ENCODE measurements around the gene SLMAP. TPM values are rescaled to one million over a fixed set of nuclear protein-coding genes. Genes with fewer than 3 reads are reported as not detected.
A peak's percentile ranks its signal among the peaks of the same experiment; 100 is the strongest.

SLMAP gene
- polyA plus RNA-seq, 2 of the 4 experiments (the other 2 are of a cell fraction), result 15.2 to 33.1 TPM

- TF ChIP-seq, protein P1, sequence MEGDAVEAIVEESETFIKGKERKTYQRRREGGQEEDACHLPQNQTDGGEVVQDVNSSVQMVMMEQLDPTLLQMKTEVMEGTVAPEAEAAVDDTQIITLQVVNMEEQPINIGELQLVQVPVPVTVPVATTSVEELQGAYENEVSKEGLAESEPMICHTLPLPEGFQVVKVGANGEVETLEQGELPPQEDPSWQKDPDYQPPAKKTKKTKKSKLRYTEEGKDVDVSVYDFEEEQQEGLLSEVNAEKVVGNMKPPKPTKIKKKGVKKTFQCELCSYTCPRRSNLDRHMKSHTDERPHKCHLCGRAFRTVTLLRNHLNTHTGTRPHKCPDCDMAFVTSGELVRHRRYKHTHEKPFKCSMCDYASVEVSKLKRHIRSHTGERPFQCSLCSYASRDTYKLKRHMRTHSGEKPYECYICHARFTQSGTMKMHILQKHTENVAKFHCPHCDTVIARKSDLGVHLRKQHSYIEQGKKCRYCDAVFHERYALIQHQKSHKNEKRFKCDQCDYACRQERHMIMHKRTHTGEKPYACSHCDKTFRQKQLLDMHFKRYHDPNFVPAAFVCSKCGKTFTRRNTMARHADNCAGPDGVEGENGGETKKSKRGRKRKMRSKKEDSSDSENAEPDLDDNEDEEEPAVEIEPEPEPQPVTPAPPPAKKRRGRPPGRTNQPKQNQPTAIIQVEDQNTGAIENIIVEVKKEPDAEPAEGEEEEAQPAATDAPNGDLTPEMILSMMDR (IDR thresholded peaks at IDR 0.05), result no peak
- TF ChIP-seq POLR2AphosphoS2 (conservative IDR thresholded peaks at IDR 0.05; ENCODE audit: low read length) (no peak), HOXA7 (CRISPR knock-in tag; IDR thresholded peaks at IDR 0.05) (no peak)
- FAIRE-seq (no peak), ATAC-seq (no peak), DNase-seq (ENCODE audit: low read depth in 1 of 2, low spot score in 1 of 2) (no peak)
- H3K4me2 ChIP-seq, result peak overlapping the region; percentile 51
- H3K4me1 ChIP-seq, result peaks cover 51% of the 10 kb centered on the region
- no peak overlapping the region for H3K27ac ChIP-seq
- ChIA-PET CTCF (no interaction called here), POLR2A (no interaction called here)
- H3K4me3 ChIP-seq, result no peak overlapping the region
- H3K9me3 ChIP-seq, result no peaks in the 10 kb centered on the region
Observed at GRCh38 chr3:57822686-57823085, 66.6 kb downstream of the SLMAP start.

DNA sequence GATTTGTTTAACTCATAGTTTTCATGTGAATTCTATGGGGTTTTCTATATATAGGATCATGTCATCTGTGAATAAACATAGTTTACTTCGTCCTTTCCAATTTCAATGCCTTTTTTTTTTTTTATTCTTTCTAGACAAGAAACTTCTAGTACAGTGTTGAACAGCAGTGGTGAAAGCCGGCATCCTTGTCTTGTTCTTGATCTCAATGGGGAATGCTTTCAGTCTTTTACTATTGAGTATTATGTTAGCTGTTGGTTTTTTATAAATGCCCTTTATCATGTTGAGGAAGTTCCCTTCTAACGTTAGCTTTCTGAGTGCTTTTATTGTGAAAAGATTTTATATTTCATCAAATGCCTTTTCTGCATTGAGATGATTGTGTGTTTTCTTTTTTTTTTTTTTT lies 69.0 kb downstream of the SLMAP start:
- ChIA-PET CTCF (interaction anchor here (0.6 to 0.9 kb wide), 3 partner anchors 12 to 196 kb away, joined by 3 to 4 read pairs (median 3); no protein-coding TSS in a partner anchor), POLR2A (no interaction called here)
- Histone ChIP-seq H3K4me2 (no peak overlapping the region), H3K4me1 (peaks cover 48% of the 10 kb centered on the region), H3K27ac (no peak overlapping the region), H3K4me3 (no peak overlapping the region), H3K9me3 (no peaks in the 10 kb centered on the region)
- WGBS (ENCODE audit: missing lambda C conversion rate), result 51% methylated on average over 3 of the region's 3 CpGs
- DNase-seq (ENCODE audit: low read depth in 1 of 2, low spot score in 1 of 2) (no peak), ATAC-seq (no peak), FAIRE-seq (no peak)
- TF ChIP-seq ESRRA (IDR thresholded peaks at IDR 0.05; ENCODE audit: borderline replicate concordance, low read length), result no peak
- TF ChIP-seq, protein P2, sequence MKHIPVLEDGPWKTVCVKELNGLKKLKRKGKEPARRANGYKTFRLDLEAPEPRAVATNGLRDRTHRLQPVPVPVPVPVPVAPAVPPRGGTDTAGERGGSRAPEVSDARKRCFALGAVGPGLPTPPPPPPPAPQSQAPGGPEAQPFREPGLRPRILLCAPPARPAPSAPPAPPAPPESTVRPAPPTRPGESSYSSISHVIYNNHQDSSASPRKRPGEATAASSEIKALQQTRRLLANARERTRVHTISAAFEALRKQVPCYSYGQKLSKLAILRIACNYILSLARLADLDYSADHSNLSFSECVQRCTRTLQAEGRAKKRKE (CRISPR knock-in tag; IDR thresholded peaks at IDR 0.05; ENCODE audit: low read depth), result no peak
- no peak for TF ChIP-seq CHD2 (IDR thresholded peaks at IDR 0.05; ENCODE audit: low read length, partially characterized antibody)
- TF ChIP-seq NPAS2 (CRISPR knock-in tag; IDR thresholded peaks at IDR 0.05; ENCODE audit: borderline replicate concordance), result no peak
- TF ChIP-seq RCOR1 (IDR thresholded peaks at IDR 0.05; ENCODE audit: low read depth, low read length), result no peak
- no peak for TF ChIP-seq HDAC2 (IDR thresholded peaks at IDR 0.05)
- TF ChIP-seq POLR2AphosphoS2 (conservative IDR thresholded peaks at IDR 0.05; ENCODE audit: low read length), result no peak
- no peak for TF ChIP-seq RNF2 (IDR thresholded peaks at IDR 0.05; ENCODE audit: borderline replicate concordance, low read depth)

GRCh38 chr3:57826245-57826951 lies 70.3 kb downstream of the SLMAP start:
- Histone ChIP-seq H3K4me3 (no peak overlapping the region), H3K4me1 (peaks cover 37% of the 10 kb centered on the region), H3K4me2 (peak overlapping the region; percentile 17; the same call in 1 of the 3 replicates), H3K27ac (0 out of 6 replicates have a peak overlapping the region, but pooled peaks of 1 of the 2 experiments have one; percentile 15), H3K9me3 (no peaks in the 10 kb centered on the region)
- CTCF ChIA-PET, result interaction anchor here (0.5 to 2.1 kb wide), 17 partner anchors 9 to 362 kb away, joined by 3 to 8 read pairs (median 3); no protein-coding TSS in a partner anchor
- DNase-seq (ENCODE audit: low read depth in 1 of 2, low spot score in 1 of 2) (no peak), FAIRE-seq (no peak), ATAC-seq (no peak)
- POLR2A ChIA-PET, result interaction anchor here (0.6 to 1.2 kb wide), 2 partner anchors 154 to 270 kb away, joined by 3 to 7 read pairs; partner anchors contain the start of gene PDE12
- 93% methylated on average over 1 of the region's 1 CpG for WGBS (ENCODE audit: missing lambda C conversion rate)
- TF ChIP-seq ESRRA (IDR thresholded peaks at IDR 0.05; ENCODE audit: borderline replicate concordance, low read length), result no peak
- TF ChIP-seq RAD21 (conservative IDR thresholded peaks at IDR 0.05 in 1 of 2, IDR thresholded peaks at IDR 0.05 in 1 of 2), result peak; percentile 68 to 73
- TF ChIP-seq HES2 (IDR thresholded peaks at IDR 0.05), result no peak
- TF ChIP-seq FOSL2 (IDR thresholded peaks at IDR 0.05), result no peak
- no peak for TF ChIP-seq FOSL2 (CRISPR knock-in tag; IDR thresholded peaks at IDR 0.05)
- TF ChIP-seq SMC3 (IDR thresholded peaks at IDR 0.05), result peak; percentile 59
- no peak for TF ChIP-seq SREBF2 (IDR thresholded peaks at IDR 0.05)
- TF ChIP-seq NPAS2 (CRISPR knock-in tag; IDR thresholded peaks at IDR 0.05; ENCODE audit: borderline replicate concordance), result no peak
- TF ChIP-seq E2F6 (IDR thresholded peaks at IDR 0.05; ENCODE audit: borderline replicate concordance, low read depth), result no peak
- TF ChIP-seq, protein P1 (IDR thresholded peaks at IDR 0.05), result peak; percentile 58
- TF ChIP-seq HDAC2 (IDR thresholded peaks at IDR 0.05), result no peak
- no peak for TF ChIP-seq USF2 (IDR thresholded peaks at IDR 0.05)
- no peak for TF ChIP-seq JUNB (IDR thresholded peaks at IDR 0.05)
- no peak for TF ChIP-seq MAFK (IDR thresholded peaks at IDR 0.05; ENCODE audit: partially characterized antibody)
- TF ChIP-seq ZSCAN20 (CRISPR knock-in tag; IDR thresholded peaks at IDR 0.05), result no peak
- TF ChIP-seq, protein P3, sequence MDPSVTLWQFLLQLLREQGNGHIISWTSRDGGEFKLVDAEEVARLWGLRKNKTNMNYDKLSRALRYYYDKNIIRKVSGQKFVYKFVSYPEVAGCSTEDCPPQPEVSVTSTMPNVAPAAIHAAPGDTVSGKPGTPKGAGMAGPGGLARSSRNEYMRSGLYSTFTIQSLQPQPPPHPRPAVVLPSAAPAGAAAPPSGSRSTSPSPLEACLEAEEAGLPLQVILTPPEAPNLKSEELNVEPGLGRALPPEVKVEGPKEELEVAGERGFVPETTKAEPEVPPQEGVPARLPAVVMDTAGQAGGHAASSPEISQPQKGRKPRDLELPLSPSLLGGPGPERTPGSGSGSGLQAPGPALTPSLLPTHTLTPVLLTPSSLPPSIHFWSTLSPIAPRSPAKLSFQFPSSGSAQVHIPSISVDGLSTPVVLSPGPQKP (IDR thresholded peaks at IDR 0.05; ENCODE audit: low read depth, low read length), result no peak
